Neural cell (in vitro differentiated cells): Measurements from ENCODE around the gene PBX3. TPM values are rescaled to one million over a fixed set of nuclear protein-coding genes. Genes with fewer than 3 reads are reported as not detected.

Source experiments
- H2AFZ ChIP-seq: fragments of 200-600, 300-800 bp; sonication (generic), shearing (Covaris generic); 2 replicates; pipeline ENCODE4 v1.6.0; 2014; ENCODE audit warnings: low read depth, mild to moderate bottlenecking, antibody characterized with exemption, low read length, moderate library complexity
- H3F3A ChIP-seq: fragments of 200-600 bp; shearing (Covaris generic); 2 replicates; pipeline ENCODE4 v1.6.1; 2016; ENCODE audit warnings: mild to moderate bottlenecking, moderate library complexity, mixed read lengths, antibody characterized with exemption, low read length; ENCODE audit not compliant: insufficient read depth, poor library complexity, severe bottlenecking
- H3K27ac ChIP-seq: fragments of 200-600, 300-800 bp; sonication (generic), shearing (Covaris generic); 2 replicates; pipeline ENCODE4 v1.5.1; 2014; ENCODE audit warnings: mild to moderate bottlenecking, low read length, moderate library complexity
- H3K27me3 ChIP-seq: fragments of 300-800, 200-600 bp; sonication (generic), shearing (Covaris generic); 2 replicates; pipeline ENCODE4 v1.6.0; 2014; ENCODE audit warnings: mild to moderate bottlenecking, low read depth, low read length, moderate library complexity; ENCODE audit not compliant: insufficient read depth
- H3K36me3 ChIP-seq: fragments of 300-800, 200-600 bp; sonication (generic), shearing (Covaris generic); 2 replicates; pipeline ENCODE4 v1.5.1; 2014; ENCODE audit warnings: mild to moderate bottlenecking, antibody characterized with exemption, low read length, moderate library complexity; ENCODE audit not compliant: insufficient read depth
- H3K4me2 ChIP-seq: fragments of 300-800, 200-600 bp; sonication (generic), shearing (Covaris generic); 2 replicates; pipeline ENCODE4 v1.6.0; 2014; ENCODE audit warnings: mild to moderate bottlenecking, low read length
- H3K4me3 ChIP-seq: fragments of 300-800, 200-600 bp; sonication (generic), shearing (Covaris generic); 2 replicates; pipeline ENCODE4 v1.5.1; 2014; ENCODE audit warnings: mild to moderate bottlenecking, low read length, moderate library complexity
- H3K79me2 ChIP-seq: fragments of 200-600 bp; shearing (Covaris generic); replicated peaks from 2 replicates; pipeline ENCODE4 v1.6.0; 2014; ENCODE audit warnings: mild to moderate bottlenecking, low read length, moderate library complexity; ENCODE audit not compliant: insufficient read depth
- H3K9ac ChIP-seq: fragments of 300-800, 200-600 bp; sonication (generic), shearing (Covaris generic); 2 replicates; pipeline ENCODE4 v1.6.1; 2016; ENCODE audit warnings: mild to moderate bottlenecking, low read length, mixed read lengths
- H3K9me2 ChIP-seq: fragments of 200-600 bp; shearing (Covaris generic); 2 replicates; pipeline ENCODE4 v1.6.1; 2016; ENCODE audit warnings: mild to moderate bottlenecking, low read length, mixed read lengths; ENCODE audit not compliant: insufficient read depth
- H3K9me3 ChIP-seq: fragments of 200-600, 300-800 bp; sonication (generic), shearing (Covaris generic); 2 replicates; pipeline ENCODE4 v1.6.1; 2016; ENCODE audit warnings: mild to moderate bottlenecking, mixed run types, low read length, moderate library complexity, mixed read lengths
- H4K20me1 ChIP-seq: fragments of 200-600 bp; shearing (Covaris generic); 2 replicates; pipeline ENCODE4 v1.6.1; 2016; ENCODE audit warnings: mild to moderate bottlenecking, mixed run types; ENCODE audit not compliant: insufficient read depth
- EP300 ChIP-seq: fragments of 450-650 bp; conservative IDR thresholded peaks from 2 replicates; pipeline ENCODE4 v1.6.1; 2014; ENCODE audit warnings: antibody characterized with exemption, mild to moderate bottlenecking, moderate library complexity; ENCODE audit not compliant: poor library complexity, severe bottlenecking
- EZH2 ChIP-seq: fragments of 200-600, 300-800 bp; shearing (Covaris generic), sonication (generic); IDR thresholded peaks from 2 replicates; pipeline ENCODE4 v1.6.1; 2014; ENCODE audit warnings: antibody characterized with exemption, low read length, borderline replicate concordance, mild to moderate bottlenecking; ENCODE audit not compliant: insufficient read depth, poor library complexity, severe bottlenecking
- MXI1 ChIP-seq: fragments of 450-650 bp; conservative IDR thresholded peaks from 2 replicates; pipeline ENCODE4 v1.6.1; 2014; ENCODE audit warnings: antibody characterized with exemption, mild to moderate bottlenecking; ENCODE audit not compliant: poor library complexity, severe bottlenecking
- POLR2AphosphoS5 ChIP-seq: IDR thresholded peaks from 2 replicates; pipeline ENCODE4 v1.6.1; 2012
- RAD21 ChIP-seq: fragments of 450-650 bp; conservative IDR thresholded peaks from 2 replicates; pipeline ENCODE4 v1.6.1; 2014; ENCODE audit warnings: antibody characterized with exemption, mild to moderate bottlenecking, moderate library complexity
- SMC3 ChIP-seq: fragments of 450-650 bp; conservative IDR thresholded peaks from 2 replicates; pipeline ENCODE4 v1.6.1; 2014; ENCODE audit warnings: antibody characterized with exemption, mild to moderate bottlenecking, moderate library complexity; ENCODE audit not compliant: poor library complexity
- TAF1 ChIP-seq: IDR thresholded peaks from 2 replicates; pipeline ENCODE4 v1.6.1; 2012; ENCODE audit warnings: low read depth
- polyA plus RNA-seq: library from polyadenylated mRNA; depleted of rRNA; stranded (reverse); fragments of >200 nt; gene quantifications from 2 replicates; pipeline ENCODE4 v1.2.3, GENCODE V29; 2014
- TF ChIP-seq, protein P1 (sequence below): fragments of 450-650 bp; IDR thresholded peaks from 2 replicates; pipeline ENCODE4 v1.5.1; 2014; ENCODE audit warnings: antibody characterized with exemption, mild to moderate bottlenecking, moderate library complexity; ENCODE audit not compliant: poor library complexity, severe bottlenecking
- TF ChIP-seq, protein P2 (sequence below): IDR thresholded peaks from 2 replicates; pipeline ENCODE4 v1.6.1; 2012; ENCODE audit warnings: borderline replicate concordance

The PBX3 gene
- polyA plus RNA-seq, 1 donor from 2014 or later: 398 TPM

DNA sequence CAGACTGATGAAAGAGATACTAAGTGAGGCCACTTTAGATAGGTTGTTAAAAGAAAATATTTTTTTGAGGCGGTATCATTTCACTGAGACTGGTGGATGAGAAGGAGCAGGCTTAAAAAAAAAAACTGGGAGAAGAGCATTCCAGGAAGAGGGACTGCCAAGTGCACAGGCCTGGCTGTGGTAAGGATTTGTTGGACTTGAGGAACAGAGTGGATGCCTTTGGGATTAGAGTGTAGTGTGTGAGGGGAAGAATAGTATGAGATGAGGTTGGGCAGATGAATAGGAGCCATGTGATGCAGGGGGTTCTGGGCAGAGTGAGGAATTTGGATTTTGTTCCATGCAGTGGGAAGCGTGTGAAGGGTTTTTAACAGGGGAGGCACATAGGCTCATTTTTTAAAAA, 57.9 kb downstream of the PBX3 start:
- Histone ChIP-seq H3K4me3 (no peak overlapping the region), H3K36me3 (no peaks in the 10 kb centered on the region), H2AFZ (no peak overlapping the region), H3K9ac (no peak overlapping the region), H3K27ac (no peak overlapping the region), H3K9me2 (no peaks in the 10 kb centered on the region), H3K4me2 (no peak overlapping the region), H3F3A (no peaks in the 10 kb centered on the region), H3K79me2 (peaks cover 77% of the 10 kb centered on the region), H4K20me1 (peaks cover 10% of the 10 kb centered on the region), H3K27me3 (no peaks in the 10 kb centered on the region), H3K9me3 (no peaks in the 10 kb centered on the region)
- TF ChIP-seq POLR2AphosphoS5: no peak
- TF ChIP-seq, protein P1, sequence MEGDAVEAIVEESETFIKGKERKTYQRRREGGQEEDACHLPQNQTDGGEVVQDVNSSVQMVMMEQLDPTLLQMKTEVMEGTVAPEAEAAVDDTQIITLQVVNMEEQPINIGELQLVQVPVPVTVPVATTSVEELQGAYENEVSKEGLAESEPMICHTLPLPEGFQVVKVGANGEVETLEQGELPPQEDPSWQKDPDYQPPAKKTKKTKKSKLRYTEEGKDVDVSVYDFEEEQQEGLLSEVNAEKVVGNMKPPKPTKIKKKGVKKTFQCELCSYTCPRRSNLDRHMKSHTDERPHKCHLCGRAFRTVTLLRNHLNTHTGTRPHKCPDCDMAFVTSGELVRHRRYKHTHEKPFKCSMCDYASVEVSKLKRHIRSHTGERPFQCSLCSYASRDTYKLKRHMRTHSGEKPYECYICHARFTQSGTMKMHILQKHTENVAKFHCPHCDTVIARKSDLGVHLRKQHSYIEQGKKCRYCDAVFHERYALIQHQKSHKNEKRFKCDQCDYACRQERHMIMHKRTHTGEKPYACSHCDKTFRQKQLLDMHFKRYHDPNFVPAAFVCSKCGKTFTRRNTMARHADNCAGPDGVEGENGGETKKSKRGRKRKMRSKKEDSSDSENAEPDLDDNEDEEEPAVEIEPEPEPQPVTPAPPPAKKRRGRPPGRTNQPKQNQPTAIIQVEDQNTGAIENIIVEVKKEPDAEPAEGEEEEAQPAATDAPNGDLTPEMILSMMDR: no peak
- TF ChIP-seq, protein P2, sequence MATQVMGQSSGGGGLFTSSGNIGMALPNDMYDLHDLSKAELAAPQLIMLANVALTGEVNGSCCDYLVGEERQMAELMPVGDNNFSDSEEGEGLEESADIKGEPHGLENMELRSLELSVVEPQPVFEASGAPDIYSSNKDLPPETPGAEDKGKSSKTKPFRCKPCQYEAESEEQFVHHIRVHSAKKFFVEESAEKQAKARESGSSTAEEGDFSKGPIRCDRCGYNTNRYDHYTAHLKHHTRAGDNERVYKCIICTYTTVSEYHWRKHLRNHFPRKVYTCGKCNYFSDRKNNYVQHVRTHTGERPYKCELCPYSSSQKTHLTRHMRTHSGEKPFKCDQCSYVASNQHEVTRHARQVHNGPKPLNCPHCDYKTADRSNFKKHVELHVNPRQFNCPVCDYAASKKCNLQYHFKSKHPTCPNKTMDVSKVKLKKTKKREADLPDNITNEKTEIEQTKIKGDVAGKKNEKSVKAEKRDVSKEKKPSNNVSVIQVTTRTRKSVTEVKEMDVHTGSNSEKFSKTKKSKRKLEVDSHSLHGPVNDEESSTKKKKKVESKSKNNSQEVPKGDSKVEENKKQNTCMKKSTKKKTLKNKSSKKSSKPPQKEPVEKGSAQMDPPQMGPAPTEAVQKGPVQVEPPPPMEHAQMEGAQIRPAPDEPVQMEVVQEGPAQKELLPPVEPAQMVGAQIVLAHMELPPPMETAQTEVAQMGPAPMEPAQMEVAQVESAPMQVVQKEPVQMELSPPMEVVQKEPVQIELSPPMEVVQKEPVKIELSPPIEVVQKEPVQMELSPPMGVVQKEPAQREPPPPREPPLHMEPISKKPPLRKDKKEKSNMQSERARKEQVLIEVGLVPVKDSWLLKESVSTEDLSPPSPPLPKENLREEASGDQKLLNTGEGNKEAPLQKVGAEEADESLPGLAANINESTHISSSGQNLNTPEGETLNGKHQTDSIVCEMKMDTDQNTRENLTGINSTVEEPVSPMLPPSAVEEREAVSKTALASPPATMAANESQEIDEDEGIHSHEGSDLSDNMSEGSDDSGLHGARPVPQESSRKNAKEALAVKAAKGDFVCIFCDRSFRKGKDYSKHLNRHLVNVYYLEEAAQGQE: no peak
- no peak for TF ChIP-seq RAD21
- TF ChIP-seq EP300: no peak
- no peak for TF ChIP-seq MXI1
- no peak for TF ChIP-seq EZH2
- TF ChIP-seq SMC3: no peak
- TF ChIP-seq TAF1: no peak

DNA sequence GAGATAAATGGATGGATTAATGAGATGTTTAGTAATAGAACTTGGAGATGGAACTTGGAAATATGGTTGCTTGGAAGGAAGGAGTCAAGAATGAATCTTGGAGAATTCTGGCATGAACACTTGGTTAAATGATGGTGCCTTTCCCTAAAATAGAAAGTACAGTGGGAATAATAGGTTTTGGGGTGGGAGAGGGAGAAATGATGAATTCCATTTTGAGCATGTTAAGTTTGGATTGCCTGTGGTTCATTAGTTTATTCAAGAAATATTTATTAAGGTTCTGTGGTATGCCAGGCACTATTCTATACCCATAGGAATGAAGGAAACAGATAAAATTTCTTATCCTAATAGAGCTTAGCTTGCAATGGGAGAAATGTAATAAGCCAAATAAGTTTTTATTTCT, 58.4 kb downstream of the PBX3 start:
- H3K27me3 ChIP-seq: no peaks in the 10 kb centered on the region
- no peak overlapping the region for H3K4me3 ChIP-seq
- H3K79me2 ChIP-seq: peaks cover 77% of the 10 kb centered on the region
- no peak for TF ChIP-seq MXI1
- no peak for TF ChIP-seq RAD21
- TF ChIP-seq, protein P2: no peak
- H2AFZ ChIP-seq: no peak overlapping the region
- H3K27ac ChIP-seq: no peak overlapping the region
- peaks cover 11% of the 10 kb centered on the region for H4K20me1 ChIP-seq
- no peaks in the 10 kb centered on the region for H3K9me2 ChIP-seq
- no peak overlapping the region for H3K9ac ChIP-seq
- H3K4me2 ChIP-seq: no peak overlapping the region
- H3F3A ChIP-seq: no peaks in the 10 kb centered on the region
- no peaks in the 10 kb centered on the region for H3K9me3 ChIP-seq
- no peaks in the 10 kb centered on the region for H3K36me3 ChIP-seq
